ENCODE measurements around the gene ULK3.

GRCh38 chr15:74789171-74789631, 53.8 kb downstream of the ULK3 start:
- no peak for TF ChIP-seq POLR2A (IDR thresholded peaks at IDR 0.05; ENCODE audit: borderline replicate concordance, extremely low read depth, insufficient read depth, insufficient read length)
- TF ChIP-seq, protein P1, sequence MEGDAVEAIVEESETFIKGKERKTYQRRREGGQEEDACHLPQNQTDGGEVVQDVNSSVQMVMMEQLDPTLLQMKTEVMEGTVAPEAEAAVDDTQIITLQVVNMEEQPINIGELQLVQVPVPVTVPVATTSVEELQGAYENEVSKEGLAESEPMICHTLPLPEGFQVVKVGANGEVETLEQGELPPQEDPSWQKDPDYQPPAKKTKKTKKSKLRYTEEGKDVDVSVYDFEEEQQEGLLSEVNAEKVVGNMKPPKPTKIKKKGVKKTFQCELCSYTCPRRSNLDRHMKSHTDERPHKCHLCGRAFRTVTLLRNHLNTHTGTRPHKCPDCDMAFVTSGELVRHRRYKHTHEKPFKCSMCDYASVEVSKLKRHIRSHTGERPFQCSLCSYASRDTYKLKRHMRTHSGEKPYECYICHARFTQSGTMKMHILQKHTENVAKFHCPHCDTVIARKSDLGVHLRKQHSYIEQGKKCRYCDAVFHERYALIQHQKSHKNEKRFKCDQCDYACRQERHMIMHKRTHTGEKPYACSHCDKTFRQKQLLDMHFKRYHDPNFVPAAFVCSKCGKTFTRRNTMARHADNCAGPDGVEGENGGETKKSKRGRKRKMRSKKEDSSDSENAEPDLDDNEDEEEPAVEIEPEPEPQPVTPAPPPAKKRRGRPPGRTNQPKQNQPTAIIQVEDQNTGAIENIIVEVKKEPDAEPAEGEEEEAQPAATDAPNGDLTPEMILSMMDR (IDR thresholded peaks at IDR 0.05 in 2 of 3, conservative IDR thresholded peaks at IDR 0.05 in 1 of 3; ENCODE audit: borderline replicate concordance in 1 of 3, insufficient read depth in 1 of 3, low read depth in 2 of 3, low read length in 2 of 3) = no peak
- TF ChIP-seq EZH2 (IDR thresholded peaks at IDR 0.05) = no peak
